GM18873 (cell line): ENCODE results near the gene LRP1B.

Experiments used
- ATAC-seq: cut with Tn5 transposase; IDR thresholded peaks from one replicate; pipeline ENCODE4 v1.9.1; 2021; ENCODE audit warnings: mild to moderate bottlenecking, moderate library complexity, moderate number of reproducible peaks; ENCODE audit not compliant: unreplicated experiment, low FRiP score

Gene LRP1B

DNA sequence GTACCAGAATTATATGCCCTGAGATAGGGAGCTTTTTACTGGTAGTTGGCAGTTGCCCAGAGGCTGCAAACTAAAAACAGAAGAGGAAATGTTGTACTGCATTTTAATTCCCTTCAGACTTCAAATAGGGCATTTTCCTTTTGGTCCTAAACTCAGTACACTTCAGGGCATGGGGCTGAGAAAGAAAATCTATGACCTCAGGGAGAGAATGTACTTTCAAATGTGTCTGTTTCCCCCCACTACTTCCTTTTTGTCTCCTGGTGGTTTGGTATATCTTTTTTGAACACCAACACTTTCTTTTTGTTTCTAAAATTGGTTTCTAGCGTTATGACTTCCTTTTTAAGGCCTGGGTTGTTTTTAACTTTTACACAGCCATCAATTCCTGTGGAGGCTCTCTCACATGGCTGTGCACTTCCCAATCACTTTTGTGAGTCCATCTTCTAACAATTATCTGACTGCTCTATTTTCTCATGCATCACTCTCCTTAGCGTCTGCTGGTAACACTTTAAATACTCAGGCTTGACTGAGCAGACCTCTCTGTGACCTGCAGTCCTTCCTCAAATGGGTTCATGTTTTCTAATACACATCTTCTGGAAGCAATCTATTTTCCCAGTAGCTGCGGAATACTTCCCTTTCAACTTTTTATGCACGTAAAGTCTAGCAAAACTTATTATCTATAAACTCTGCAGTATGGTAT lies 596.0 kb downstream of the LRP1B start:
- no peak for ATAC-seq

GRCh38 chr2:141529659-141530058 lies 601.2 kb downstream of the LRP1B start:
- ATAC-seq = no peak

DNA sequence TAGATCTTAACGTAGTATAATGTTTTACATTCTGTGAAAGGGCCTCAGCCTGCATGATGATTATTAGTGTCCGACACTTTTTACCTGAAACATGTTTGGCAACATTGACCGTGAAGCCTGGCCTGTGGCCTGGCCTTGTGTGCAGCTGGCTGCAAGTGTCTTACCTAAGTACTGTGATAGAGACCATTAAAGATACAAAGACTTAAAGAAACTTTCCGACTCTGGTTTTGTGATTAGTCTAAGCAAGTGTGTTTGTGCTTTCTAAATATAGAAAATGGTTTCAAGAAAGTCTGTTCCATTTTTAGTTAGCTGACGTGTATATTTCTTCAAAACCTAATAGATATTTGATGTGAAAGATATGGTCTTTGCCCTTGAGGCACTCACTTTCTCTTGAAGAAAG lies 601.8 kb downstream of the LRP1B start:
- no peak for ATAC-seq

GRCh38 chr2:141526760-141527159 lies 604.1 kb downstream of the LRP1B start:
- ATAC-seq = no peak

DNA sequence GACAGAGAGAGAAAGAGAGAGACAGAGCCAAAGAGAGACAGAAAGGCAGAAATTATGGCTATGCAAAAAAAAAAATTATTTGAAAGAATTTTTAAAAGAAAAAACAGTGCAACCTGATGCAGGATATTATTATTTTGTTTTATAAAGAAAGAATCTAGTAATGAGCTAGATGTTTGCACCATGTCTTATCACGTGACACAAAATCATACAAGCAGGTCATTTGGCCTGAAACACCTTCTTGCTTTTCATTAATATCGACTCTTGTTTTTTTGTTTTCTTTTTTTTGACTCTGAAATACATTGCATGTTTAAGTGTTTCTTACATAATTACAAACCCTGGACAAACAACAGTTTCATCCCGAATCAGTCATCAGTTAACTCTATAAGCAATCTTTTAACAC lies 606.0 kb downstream of the LRP1B start:
- ATAC-seq = no peak

DNA sequence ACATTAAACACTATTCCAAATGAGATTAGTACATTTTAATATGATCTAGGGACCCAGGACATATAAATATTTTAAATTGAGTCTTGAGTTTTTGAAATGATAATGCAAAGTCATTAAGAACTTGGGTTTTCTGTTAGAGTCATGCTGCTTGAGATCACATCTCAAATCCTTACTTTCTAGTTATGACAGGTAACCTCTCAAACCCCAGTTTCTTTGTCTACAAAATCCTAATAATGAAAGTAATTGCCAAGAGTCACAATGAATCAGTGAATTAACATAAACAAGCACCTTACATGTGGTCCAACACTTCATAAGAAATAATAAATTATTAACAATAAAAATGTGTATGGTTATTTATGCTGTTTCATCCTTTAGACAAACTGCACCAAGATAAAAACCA lies 607.6 kb downstream of the LRP1B start:
- no peak for ATAC-seq

DNA sequence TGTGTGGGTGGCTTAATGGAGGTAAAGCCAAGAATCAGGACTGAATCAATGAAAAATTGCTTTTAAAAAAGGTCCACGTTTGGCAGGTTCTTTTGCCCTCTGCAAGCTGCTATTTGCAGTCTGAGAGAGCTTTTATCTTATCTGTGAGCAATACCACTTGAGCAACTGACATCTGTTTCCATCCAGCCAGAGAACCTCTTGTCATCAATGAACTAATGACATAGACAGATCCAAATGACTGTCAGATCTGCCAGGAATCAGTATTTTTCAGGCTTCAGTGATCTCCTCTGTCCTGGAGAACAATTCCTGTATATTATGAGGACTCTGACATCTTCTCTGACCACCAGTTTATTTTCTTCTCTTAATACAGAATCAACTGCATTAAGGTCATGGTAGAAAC lies 608.1 kb downstream of the LRP1B start:
- no peak for ATAC-seq

GRCh38 chr2:141522048-141522447 lies 608.8 kb downstream of the LRP1B start:
- no peak for ATAC-seq

GRCh38 chr2:141519906-141520305 lies 610.9 kb downstream of the LRP1B start:
- no peak for ATAC-seq

- no peak for ATAC-seq
Measured at GRCh38 chr2:141517852-141518421, 612.9 kb downstream of the LRP1B start.

DNA sequence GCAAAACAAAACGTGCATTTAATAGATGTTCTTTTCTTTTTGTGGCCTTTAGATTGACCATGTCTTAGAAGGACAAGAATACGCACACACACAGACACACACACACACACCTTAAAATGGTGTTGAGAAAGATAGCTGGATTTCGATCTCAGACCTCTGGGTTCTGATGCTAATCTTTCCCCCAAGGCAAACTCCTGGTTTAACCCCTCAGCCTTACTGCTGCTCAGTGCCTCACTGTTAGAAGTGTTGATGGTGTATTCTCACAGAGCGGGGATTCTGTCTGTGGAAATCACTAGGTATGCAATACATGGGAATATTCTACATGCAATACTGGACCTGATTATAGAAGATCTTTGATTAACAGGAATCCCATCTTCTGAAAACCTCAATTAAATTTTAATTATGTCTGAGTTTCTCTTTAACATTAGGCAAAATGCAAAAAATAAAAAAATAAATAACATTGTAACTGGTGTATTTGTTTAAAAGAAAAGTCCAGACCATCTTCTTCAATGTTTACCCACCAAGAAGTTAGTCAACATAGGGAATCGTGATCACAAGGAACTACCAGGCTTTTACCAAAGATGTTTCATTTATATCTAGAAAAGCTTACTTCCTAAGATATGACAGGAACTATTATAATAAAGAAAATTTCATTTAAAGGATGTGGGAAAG lies 613.5 kb downstream of the LRP1B start:
- no peak for ATAC-seq

- no peak for ATAC-seq
Measured at GRCh38 chr2:141515931-141516330, 614.9 kb downstream of the LRP1B start.

DNA sequence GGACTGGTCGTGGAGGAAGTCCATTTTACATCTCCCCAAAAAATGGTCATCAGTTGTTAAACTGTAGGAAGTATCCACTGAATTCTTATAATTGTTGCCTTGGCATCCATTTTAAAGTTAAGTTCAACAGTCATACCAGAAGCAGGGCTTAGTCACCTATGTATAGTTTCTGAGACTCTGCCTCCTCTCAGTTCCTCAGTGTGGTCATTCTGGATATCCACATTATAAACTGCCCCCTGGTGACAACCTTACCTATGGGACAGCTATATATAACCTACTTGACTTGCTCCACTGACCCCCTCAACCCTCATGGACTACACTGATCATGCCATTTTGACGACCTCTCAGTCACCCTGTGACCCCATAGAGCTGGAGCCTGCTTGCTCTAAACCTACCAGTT lies 617.0 kb downstream of the LRP1B start:
- ATAC-seq = peak; percentile 81

DNA sequence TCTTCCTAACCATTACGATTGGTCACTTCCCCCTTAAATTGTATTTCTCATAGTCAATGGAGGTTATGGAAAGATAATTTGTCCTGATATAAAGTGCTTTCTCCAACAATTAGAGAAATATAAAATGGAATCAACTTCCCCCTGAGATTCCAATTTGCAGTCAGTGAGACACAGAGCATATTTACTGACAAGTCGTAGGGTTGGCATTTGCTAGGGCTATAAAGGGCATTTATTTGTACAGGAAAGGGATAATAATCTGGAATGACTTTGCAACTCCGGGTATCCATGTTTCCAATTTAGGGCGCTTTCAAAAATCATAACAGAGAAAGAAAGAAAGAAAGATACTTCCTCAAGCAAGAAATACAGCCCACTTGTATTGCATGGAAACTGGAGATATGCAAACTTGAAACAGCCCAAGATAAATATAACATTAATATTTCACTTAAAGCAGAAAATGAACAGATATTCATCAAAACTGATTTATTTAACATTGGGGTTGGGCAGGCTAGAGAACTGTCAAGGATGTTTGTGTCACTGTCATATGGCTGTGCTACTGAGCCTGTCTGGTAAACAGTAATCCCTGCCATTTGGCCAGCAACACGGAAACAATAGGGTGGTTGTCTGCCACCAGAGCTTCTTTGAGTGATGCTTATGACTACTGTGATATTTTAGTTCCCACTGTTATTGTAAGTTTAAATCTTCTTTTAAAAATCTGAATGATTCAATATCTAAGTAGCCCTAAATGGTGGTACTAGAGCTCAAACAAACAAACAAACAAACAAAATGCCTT lies 621.8 kb downstream of the LRP1B start:
- no peak for ATAC-seq

DNA sequence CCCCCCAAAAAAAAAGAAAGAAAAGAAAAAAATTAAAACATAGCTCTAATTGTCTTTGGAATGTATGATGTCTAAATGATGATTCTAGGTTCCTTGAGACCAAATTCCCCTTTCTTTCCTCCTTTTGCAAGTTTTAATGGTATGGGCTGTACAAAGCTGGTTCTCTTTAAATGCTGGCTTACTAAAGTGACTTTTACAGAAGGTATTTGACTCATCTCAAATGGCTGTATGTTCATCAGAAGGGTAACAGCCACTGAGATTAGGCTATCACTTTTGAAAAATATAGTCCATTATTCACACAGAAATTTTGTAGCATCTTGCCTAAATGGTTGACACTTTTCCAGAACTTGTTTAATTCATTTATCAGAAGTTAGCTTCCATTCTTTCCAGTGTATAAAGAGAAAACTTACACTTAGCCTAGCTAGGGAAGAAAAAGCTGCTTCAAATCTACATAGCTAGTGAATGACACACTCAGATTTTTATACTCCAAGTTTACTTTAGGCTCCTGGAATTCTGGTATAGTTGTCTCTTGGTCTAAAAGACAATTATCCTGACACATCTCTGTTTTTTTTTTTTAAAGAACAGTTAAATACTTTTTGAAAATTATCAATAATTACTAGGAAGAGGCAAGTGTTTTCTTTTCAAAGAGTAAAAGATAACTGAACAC lies 622.6 kb downstream of the LRP1B start:
- no peak for ATAC-seq

DNA sequence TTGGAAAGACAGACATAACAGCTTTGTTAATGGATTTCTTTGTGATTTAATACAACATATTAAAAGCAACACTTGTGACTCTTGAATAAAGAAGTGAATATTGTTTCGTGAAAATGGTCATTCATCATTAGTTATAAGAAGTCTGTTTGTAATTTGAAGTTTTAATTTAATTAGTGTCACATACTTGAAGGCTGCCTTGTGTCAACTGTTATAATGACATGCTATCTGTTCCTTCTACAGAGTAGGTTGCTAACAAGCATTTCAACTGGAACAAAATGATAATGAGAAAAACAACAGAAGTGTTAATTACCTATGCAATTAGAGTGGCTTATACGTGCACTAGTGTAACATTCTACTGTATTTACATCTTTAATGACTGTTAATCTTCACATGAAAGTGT lies 624.7 kb downstream of the LRP1B start:
- ATAC-seq = no peak

DNA sequence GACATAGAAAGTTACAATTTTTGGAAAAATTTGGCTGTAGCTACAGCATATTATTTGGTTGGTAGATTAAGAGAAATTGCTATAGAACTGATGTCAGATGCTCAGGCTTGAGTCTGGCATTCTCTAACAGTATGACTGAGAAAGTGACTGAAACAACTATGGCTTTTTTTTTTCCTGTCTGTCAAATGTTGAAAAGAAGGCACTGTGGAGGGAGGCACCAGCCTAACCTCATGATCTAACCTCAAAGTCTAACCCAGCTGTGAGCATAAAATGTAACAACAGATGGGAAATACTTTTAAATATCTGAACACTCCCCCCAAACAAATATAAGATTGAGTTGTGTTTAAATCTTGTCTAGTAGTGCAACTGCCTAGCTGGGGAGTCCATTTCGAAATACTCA lies 629.1 kb downstream of the LRP1B start:
- ATAC-seq = no peak

DNA sequence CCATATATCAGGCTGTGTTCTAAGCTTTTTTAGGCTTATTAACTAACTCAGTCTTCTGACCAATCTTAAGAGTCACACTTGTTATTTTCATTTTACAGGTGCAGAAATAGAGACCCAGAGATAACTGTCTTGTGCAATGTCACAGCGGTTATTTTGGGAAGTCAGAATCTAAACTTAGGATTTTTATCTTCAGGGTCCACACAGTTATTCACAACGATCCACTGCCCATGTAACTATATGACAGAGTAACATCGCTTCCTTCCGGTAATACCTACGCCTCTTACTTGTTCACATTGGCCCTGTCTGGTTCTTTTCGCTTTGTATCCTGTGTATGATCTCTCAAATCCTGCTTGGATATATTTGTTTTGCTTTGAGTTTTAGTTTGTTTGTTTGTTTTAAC lies 631.7 kb downstream of the LRP1B start:
- ATAC-seq = no peak

DNA sequence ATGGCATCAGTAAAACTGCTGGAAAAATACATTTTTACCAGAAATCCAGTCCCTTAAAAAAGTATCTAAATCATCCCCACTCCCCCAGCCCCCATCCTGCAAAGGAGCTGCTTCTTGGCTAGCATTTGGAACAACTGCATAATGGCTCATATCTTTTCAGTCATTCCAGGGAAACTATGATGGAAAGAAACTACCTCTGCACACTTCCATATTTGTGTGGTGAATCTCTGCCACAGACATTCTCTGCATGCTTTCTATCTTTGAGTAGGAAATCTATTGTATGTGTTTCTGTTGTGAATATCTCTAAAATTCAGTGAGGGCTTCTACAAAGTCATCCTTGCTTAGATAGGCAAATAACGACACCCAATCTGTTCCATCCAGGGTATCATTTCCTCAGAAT lies 632.3 kb downstream of the LRP1B start:
- ATAC-seq = no peak

GRCh38 chr2:141497272-141497671 lies 633.5 kb downstream of the LRP1B start:
- no peak for ATAC-seq

DNA sequence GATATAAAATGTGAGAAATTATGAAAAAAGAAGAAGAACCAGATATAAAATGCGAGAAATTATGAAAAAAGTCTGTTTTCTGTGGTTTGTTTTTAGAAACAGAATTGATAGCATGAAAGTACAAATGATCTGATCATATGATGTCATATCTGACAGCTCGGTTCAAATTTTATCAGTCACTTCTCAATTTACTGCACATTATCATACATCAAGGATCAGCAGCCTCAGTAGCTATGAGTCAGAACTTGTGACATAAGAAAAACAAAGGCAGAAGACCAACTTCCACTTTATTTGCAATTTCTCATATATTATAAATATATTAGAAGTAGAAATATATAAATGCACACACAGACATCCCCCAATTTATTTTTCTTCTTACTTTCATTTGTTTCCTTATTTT lies 634.0 kb downstream of the LRP1B start:
- no peak for ATAC-seq
